Tibial nerve (tissue), 3 donors: ENCODE data around the gene CAMK1D.

ENCODE experiments used
- POLR2A ChIP-seq, 2 donors: fragments of 450-650 bp; IDR thresholded peaks; one replicate each; pipeline ENCODE4 v1.6.1; 2017; ENCODE audit warnings: antibody characterized with exemption in 2 of 2, mild to moderate bottlenecking in 2 of 2, moderate library complexity in 2 of 2
- TF ChIP-seq, protein P1 (sequence below), 5 experiments: fragments of 200-600 bp in 3 of 5; fragments of 450-650 bp in 2 of 5; sonication (generic) in 3 of 5; IDR thresholded peaks; one replicate each; pipeline ENCODE4 v1.5.1; 2016 to 2019; ENCODE audit warnings: antibody characterized with exemption in 5 of 5, mild to moderate bottlenecking in 3 of 5, moderate library complexity in 2 of 5

DNA sequence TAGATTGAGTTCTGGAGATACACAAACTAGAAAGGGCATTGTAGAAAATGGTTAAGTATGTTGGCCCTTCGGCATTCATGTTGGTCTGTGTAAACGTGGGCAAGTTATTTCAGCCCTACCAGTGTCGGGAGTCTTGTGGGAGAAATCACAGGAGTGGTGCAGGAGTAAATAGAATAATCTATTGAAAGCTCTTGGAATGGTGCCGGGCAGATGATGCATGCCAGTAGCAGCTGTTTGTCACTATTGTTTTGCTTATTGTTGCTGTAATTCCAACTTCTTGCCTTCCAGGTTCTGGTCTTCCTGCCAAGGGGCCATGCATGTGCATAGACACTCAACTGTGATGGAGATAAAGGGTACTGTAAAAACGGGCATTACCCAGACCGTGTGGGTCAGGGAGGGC is 259.4 kb downstream of the CAMK1D start:
- TF ChIP-seq, protein P1, sequence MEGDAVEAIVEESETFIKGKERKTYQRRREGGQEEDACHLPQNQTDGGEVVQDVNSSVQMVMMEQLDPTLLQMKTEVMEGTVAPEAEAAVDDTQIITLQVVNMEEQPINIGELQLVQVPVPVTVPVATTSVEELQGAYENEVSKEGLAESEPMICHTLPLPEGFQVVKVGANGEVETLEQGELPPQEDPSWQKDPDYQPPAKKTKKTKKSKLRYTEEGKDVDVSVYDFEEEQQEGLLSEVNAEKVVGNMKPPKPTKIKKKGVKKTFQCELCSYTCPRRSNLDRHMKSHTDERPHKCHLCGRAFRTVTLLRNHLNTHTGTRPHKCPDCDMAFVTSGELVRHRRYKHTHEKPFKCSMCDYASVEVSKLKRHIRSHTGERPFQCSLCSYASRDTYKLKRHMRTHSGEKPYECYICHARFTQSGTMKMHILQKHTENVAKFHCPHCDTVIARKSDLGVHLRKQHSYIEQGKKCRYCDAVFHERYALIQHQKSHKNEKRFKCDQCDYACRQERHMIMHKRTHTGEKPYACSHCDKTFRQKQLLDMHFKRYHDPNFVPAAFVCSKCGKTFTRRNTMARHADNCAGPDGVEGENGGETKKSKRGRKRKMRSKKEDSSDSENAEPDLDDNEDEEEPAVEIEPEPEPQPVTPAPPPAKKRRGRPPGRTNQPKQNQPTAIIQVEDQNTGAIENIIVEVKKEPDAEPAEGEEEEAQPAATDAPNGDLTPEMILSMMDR (IDR thresholded peaks at IDR 0.05) = no peak
- no peak for TF ChIP-seq POLR2A (IDR thresholded peaks at IDR 0.05)
